ENCODE measurements around the gene MERTK.

GRCh38 chr2:111904726-111905474 lies 6.5 kb downstream of the MERTK start:
- no peak for TF ChIP-seq CTCF (IDR thresholded peaks at IDR 0.05)
- TF ChIP-seq POLR2A (IDR thresholded peaks at IDR 0.05) = no peak
